HepG2 (cell line): ENCODE results near the gene CNTN5. TPM values are rescaled to one million over a fixed set of nuclear protein-coding genes. Genes with fewer than 3 reads are reported as not detected.
A peak's percentile ranks its signal among the peaks of the same experiment; 100 is the strongest.

Source experiments
- ARID5B ChIP-seq: IDR thresholded peaks from 2 replicates; pipeline ENCODE4 v1.4.0; 2020; ENCODE audit warnings: mild to moderate bottlenecking, missing genetic modification reagents
- ATRX ChIP-seq: sonication (generic); formaldehyde crosslinking; IDR thresholded peaks from 2 replicates; pipeline ENCODE4 v1.4.0; 2020; ENCODE audit warnings: missing genetic modification reagents, borderline replicate concordance
- CEBPB ChIP-seq: IDR thresholded peaks from 2 replicates; pipeline ENCODE4 v1.6.1; 2011; ENCODE audit warnings: low read depth, low read length, improper control_type of control experiment, borderline replicate concordance
- CENPT ChIP-seq: sonication (generic); formaldehyde crosslinking; IDR thresholded peaks from 2 replicates; pipeline ENCODE4 v1.8.0; 2022; ENCODE audit warnings: low read depth, mild to moderate bottlenecking, moderate library complexity, missing genetic modification reagents
- ELF4 ChIP-seq: sonication (generic); formaldehyde crosslinking; IDR thresholded peaks from 2 replicates; pipeline ENCODE4 v1.5.0; 2020; ENCODE audit warnings: missing genetic modification reagents, mild to moderate bottlenecking, moderate library complexity, borderline replicate concordance
- FOXC1 ChIP-seq: sonication (generic); formaldehyde crosslinking; IDR thresholded peaks from 2 replicates; pipeline ENCODE4 v1.8.0; 2022; ENCODE audit warnings: mild to moderate bottlenecking, missing genetic modification reagents, borderline replicate concordance
- GRHL1 ChIP-seq: sonication (generic); formaldehyde crosslinking; conservative IDR thresholded peaks from 2 replicates; pipeline ENCODE4 v1.8.0; 2022; ENCODE audit warnings: missing genetic modification reagents
- MAFF ChIP-seq: IDR thresholded peaks from 2 replicates; pipeline ENCODE4 v1.6.1; 2011; ENCODE audit warnings: low read depth, low read length, improper control_type of control experiment
- NCOA5 ChIP-seq: sonication (generic); formaldehyde crosslinking; IDR thresholded peaks from 2 replicates; pipeline ENCODE4 v1.4.0; 2020; ENCODE audit warnings: missing genetic modification reagents
- NFE2L2 ChIP-seq: fragments of 150-350 bp; IDR thresholded peaks from 2 replicates; pipeline ENCODE4 v1.6.1; 2014; ENCODE audit warnings: low read length
- RORA ChIP-seq: sonication (generic); formaldehyde crosslinking; IDR thresholded peaks from 2 replicates; pipeline ENCODE4 v1.5.0; 2020; ENCODE audit warnings: mild to moderate bottlenecking, missing genetic modification reagents, moderate library complexity
- RXRA ChIP-seq: sonication (generic); formaldehyde crosslinking; IDR thresholded peaks from 2 replicates; pipeline ENCODE4 v1.5.1; 2020; ENCODE audit warnings: missing genetic modification reagents
- TP53 ChIP-seq: sonication (generic); formaldehyde crosslinking; conservative IDR thresholded peaks from 2 replicates; pipeline ENCODE4 v1.4.0; 2020; ENCODE audit warnings: missing genetic modification reagents
- ZBTB20 ChIP-seq: sonication (generic); formaldehyde crosslinking; IDR thresholded peaks from 2 replicates; pipeline ENCODE4 v1.8.1; 2023; ENCODE audit warnings: missing genetic modification reagents, low read depth, mild to moderate bottlenecking, borderline replicate concordance
- ZBTB46 ChIP-seq: sonication (generic); formaldehyde crosslinking; IDR thresholded peaks from 2 replicates; pipeline ENCODE4 v1.4.0; 2020; ENCODE audit warnings: mild to moderate bottlenecking, missing genetic modification reagents, borderline replicate concordance
- ZFP90 ChIP-seq: sonication (generic); formaldehyde crosslinking; IDR thresholded peaks from 2 replicates; pipeline ENCODE4 v1.8.0; 2022; ENCODE audit warnings: missing genetic modification reagents, mild to moderate bottlenecking, inconsistent platforms, borderline replicate concordance
- ZNF501 ChIP-seq: sonication (generic); formaldehyde crosslinking; IDR thresholded peaks from 2 replicates; pipeline ENCODE4 v1.5.1; 2020; ENCODE audit warnings: mild to moderate bottlenecking, moderate library complexity, missing genetic modification reagents
- ZNF615 ChIP-seq: sonication (generic); formaldehyde crosslinking; IDR thresholded peaks from 2 replicates; pipeline ENCODE4 v1.5.0; 2020; ENCODE audit warnings: mild to moderate bottlenecking, missing genetic modification reagents, borderline replicate concordance
- ZNF790 ChIP-seq: sonication (generic); formaldehyde crosslinking; IDR thresholded peaks from 2 replicates; pipeline ENCODE4 v1.8.0; 2022; ENCODE audit warnings: missing genetic modification reagents, mild to moderate bottlenecking, borderline replicate concordance
- polyA plus RNA-seq, 8 experiments: library from polyadenylated mRNA; depleted of rRNA in 3 of 8; stranded (reverse) in 7 of 8; unstranded in 1 of 8; fragments of >200 nt; fragmentation: Illumina TruSeq in 4 of 8; extraction: Trizol in 4 of 8; gene quantifications; 2 replicates each; pipeline versions ENCODE4 v1.2.1 to v1.2.3, GENCODE V29; 2011 to 2016; ENCODE audit warnings: low read depth in 4 of 8, missing spikeins in 1 of 8, mixed read lengths in 1 of 8; ENCODE audit not compliant: insufficient read depth in 1 of 8
- total RNA-seq, 5 experiments: library from RNA; depleted of rRNA; stranded (reverse); fragments of >200 nt; fragmentation: Illumina TruSeq; extraction: Trizol; gene quantifications; 2 replicates each; pipeline ENCODE4 v1.2.3, GENCODE V29; 2016; ENCODE audit warnings: low read depth in 1 of 5
- TF ChIP-seq, protein P1 (sequence below): sonication (generic); formaldehyde crosslinking; IDR thresholded peaks from 2 replicates; pipeline ENCODE4 v1.4.0; 2020; ENCODE audit warnings: mild to moderate bottlenecking, missing genetic modification reagents
- TF ChIP-seq, protein P2 (sequence below): sonication (generic); formaldehyde crosslinking; IDR thresholded peaks from 2 replicates; pipeline ENCODE4 v1.5.0; 2020; ENCODE audit warnings: mild to moderate bottlenecking, missing genetic modification reagents

Gene CNTN5
- total and polyA plus RNA-seq, 2 of the 13 experiments (the other 11 are each of a cell fraction or from before 2014, with no cell fraction given), result not detected

- TF ChIP-seq GRHL1 (no peak), ZFP90 (CRISPR knock-in tag) (no peak), ZNF501 (CRISPR knock-in tag) (no peak), ZBTB46 (CRISPR knock-in tag) (no peak), CENPT (CRISPR knock-in tag) (no peak), ELF4 (CRISPR knock-in tag) (no peak), RXRA (CRISPR knock-in tag) (no peak), MAFF (no peak), NCOA5 (CRISPR knock-in tag) (no peak), FOXC1 (CRISPR knock-in tag) (no peak), ATRX (CRISPR knock-in tag) (no peak), ZBTB20 (CRISPR knock-in tag) (no peak), RORA (CRISPR knock-in tag) (no peak), TP53 (CRISPR knock-in tag) (no peak), ZNF790 (CRISPR knock-in tag) (no peak), NFE2L2 (no peak), CEBPB (peak; percentile 97), ZNF615 (no peak), ARID5B (CRISPR knock-in tag) (peak; percentile 80)
- TF ChIP-seq, protein P1, sequence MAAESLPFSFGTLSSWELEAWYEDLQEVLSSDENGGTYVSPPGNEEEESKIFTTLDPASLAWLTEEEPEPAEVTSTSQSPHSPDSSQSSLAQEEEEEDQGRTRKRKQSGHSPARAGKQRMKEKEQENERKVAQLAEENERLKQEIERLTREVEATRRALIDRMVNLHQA (CRISPR knock-in tag), result no peak
- TF ChIP-seq, protein P2, sequence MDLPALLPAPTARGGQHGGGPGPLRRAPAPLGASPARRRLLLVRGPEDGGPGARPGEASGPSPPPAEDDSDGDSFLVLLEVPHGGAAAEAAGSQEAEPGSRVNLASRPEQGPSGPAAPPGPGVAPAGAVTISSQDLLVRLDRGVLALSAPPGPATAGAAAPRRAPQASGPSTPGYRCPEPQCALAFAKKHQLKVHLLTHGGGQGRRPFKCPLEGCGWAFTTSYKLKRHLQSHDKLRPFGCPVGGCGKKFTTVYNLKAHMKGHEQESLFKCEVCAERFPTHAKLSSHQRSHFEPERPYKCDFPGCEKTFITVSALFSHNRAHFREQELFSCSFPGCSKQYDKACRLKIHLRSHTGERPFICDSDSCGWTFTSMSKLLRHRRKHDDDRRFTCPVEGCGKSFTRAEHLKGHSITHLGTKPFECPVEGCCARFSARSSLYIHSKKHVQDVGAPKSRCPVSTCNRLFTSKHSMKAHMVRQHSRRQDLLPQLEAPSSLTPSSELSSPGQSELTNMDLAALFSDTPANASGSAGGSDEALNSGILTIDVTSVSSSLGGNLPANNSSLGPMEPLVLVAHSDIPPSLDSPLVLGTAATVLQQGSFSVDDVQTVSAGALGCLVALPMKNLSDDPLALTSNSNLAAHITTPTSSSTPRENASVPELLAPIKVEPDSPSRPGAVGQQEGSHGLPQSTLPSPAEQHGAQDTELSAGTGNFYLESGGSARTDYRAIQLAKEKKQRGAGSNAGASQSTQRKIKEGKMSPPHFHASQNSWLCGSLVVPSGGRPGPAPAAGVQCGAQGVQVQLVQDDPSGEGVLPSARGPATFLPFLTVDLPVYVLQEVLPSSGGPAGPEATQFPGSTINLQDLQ (CRISPR knock-in tag), result no peak
Observed at GRCh38 chr11:99257131-99257530, 236.4 kb downstream of the CNTN5 start (continued).
